Head of caudate nucleus (tissue), 42 donors: ENCODE measurements around the gene SPRR1B.
"Not testable (repeated sequence)": the region's sequence is repeated elsewhere in the genome, so short reads cannot be mapped to it uniquely, and the experiment has no call there.

Experiments
- DNase-seq, 42 donors: peaks; one replicate each; pipeline versions ENCODE4 v3.0.0 to v3.0.0-alpha.2; 2020 to 2021; ENCODE audit warnings: mixed read lengths in 7 of 42
- intact Hi-C: fragments of 100-400 bp; cut with DNase I; formaldehyde crosslinking; loops from one replicate; pipeline ENCODE4 v1.15.0; 2022

SPRR1B gene

DNA sequence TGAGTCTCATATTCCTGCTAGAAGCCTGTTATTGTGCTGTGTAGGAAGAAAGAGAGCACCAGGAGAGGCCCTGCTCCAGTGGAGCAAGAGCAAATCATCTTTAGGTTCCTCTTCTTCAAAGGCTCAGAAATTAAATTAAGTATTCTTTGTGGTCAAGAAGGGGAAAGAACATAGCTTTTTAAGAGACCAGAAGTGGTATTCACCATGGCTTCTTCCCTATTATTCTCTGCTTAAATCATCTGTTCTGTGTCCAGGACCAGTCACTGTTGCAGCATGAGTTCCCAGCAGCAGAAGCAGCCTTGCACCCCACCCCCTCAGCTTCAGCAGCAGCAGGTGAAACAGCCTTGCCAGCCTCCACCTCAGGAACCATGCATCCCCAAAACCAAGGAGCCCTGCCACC, 1.1 kb downstream of the SPRR1B start:
- DNase-seq: no peak
- intact Hi-C loops: no loop called here

DNA sequence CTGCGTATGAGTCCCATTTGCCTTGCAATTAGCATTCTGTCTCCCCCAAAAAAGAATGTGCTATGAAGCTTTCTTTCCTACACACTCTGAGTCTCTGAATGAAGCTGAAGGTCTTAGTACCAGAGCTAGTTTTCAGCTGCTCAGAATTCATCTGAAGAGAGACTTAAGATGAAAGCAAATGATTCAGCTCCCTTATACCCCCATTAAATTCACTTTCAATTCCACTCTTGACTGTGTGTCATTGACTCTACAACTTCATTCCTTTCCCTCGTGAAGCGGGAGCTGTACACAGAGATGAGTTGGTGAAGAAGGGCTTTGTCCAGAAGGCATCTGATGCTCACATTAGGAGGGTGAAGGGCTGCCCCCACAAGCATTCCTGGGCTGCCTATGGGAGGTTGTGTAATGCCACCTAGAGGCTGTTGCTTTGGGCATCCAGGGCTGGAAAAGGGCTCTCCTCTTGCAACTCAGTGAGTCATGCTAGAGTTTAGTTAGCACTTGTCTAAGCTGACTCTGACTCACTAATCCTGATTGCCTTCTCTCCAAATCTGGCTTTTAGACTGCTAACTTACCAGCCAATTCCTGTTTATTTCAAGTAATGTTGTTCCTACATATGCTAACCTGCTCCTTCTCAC, 1.8 kb downstream of the SPRR1B start:
- intact Hi-C loops: no loop called here
- peak in 33 of 42 donors; percentile 6 to 81 (median 32) for DNase-seq

DNA sequence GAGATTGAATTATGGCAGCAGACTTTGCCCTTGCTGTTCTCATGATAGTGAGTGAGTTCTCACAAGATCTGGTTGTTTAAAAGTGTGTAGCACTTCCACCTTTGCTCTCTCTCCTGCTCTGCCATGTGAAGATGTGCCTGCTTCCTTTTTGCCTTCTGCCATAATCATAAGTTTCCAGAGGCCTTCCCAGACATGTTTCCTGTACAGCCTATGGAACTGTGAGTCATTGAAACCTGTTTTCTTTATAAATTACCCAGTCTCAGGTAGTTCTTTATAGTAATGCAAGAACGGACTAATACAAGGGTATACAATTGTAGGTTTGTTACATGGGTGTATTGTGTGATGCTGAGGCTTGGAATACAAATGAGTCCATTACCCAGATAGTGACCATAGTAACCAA, 4.2 kb downstream of the SPRR1B start:
- intact Hi-C loops: no loop called here
- no peak for DNase-seq

DNA sequence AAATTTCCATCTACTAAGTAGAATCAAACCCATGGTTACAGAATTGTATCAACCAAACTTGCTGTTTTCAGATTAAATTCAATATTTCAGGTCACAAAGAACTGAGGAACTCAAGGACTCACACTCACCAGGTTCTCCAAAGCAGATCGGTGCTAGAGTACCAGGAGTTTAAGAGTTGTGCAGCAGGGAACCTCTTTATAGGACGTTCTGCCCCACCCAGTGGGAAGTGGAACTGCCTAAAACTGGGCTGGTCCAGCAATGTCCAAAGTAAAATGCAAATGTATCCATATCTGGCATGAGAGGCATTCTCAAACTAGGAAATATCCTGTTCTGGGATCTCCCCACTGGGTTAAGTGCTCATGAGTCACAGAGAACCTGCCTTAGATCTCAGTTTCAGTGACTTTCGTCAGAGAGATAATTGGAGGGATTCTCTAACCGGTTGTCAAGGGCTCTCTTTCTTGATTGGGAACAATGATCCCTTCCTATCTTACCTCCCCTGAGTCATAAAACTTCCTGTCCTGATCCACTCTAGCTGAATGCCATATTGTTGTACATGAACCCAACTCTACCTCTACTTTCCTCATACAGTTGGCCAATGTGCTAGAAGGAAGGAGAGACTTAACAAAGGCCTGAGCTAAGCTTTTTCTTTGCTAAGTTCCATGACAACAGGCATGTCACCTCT, 10.1 kb downstream of the SPRR1B start, which contains the start of gene SPRR2D:
Gene SPRR2D, minus strand, starts transcription at position 171 of the 682 bp plus-strand sequence. CDS start 774 bp downstream, outside the sequence.
- intact Hi-C loops: no loop called here
- DNase-seq: no peak

DNA sequence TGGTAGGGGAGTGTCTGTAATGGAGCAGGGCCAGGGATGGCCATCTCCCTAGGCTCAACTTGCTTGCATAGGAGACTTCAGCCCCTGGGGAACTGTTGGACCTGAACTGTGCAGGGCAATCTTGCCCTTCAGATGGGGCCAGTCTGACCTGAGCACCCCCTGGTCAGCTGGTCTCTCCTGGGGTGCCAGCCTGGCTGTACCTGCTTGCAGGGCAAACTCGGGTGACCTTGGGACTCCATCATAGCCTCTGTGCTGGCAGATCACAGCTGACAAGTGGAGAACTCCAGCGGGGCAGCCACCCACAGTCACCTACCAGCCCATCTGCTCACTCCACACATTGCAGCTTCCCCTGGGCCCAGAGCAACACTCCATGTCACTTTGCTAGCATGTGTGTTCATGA, 18.2 kb downstream of the SPRR1B start:
- no peak for DNase-seq
- intact Hi-C loops: no loop called here

DNA sequence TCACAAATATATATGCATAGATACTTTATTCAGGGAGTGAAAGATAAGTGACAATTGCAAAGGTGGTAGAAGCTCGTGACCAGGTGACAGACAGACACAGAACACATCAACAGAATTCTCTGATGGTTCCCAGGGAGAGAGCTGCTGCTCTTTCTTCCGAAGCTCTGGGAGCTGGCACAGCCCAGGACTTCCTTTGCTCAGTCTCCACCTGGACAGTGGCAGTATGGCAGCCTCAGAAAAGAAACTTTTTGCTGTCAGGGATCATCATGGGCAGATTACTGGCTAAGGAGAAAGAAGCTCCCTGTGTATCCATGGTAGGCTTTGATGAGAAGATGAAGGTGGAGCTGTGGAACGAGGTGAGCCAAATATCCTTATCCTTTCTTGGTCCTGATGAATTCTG, 25.1 kb downstream of the SPRR1B start:
- DNase-seq, intact Hi-C loops: not testable (repeated sequence)

DNA sequence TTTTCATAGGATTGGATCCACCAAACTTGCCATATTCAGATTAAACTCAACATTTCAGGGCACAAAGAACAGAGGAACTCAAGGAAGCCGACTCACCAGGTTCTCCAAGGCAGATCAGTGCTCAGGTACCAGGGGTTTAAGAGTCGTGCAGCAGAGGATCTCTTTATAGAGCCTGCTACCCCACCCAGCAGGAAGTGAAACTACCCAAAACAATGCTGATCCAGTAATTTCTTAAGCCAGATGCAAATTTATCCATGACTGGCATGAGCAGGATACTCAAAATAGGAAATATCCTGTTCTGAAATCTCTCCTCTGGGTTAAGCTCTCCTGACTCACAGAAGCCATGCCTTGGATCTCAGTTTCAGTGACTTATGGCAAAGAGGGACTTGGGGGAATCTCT, 26.4 kb downstream of the SPRR1B start, which contains the start of gene SPRR2A:
Gene SPRR2A, minus strand, starts transcription at position 138 of the 400 bp plus-strand sequence. CDS start 777 bp downstream, outside the sequence.
- intact Hi-C loops: no loop called here
- DNase-seq: no peak

DNA sequence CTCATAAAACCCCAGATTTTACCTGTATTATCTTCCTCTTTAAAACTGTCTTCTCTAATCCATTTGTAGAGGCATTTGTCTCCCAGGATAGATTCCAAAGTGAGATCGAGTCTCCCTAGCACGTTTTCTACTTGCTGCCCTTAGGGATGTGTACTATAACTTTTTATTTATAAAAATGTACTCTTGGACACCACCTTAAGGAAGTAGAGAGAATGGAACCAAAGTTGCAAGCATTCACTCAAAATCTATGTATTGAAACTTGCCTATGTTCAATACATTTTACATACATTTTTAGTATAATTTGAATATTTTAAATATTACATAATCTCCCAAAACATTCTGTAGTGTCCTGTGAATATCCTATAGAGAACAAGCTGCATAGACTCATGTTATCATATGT, 27.2 kb downstream of the SPRR1B start:
- DNase-seq: no peak
- intact Hi-C loops: no loop called here

DNA sequence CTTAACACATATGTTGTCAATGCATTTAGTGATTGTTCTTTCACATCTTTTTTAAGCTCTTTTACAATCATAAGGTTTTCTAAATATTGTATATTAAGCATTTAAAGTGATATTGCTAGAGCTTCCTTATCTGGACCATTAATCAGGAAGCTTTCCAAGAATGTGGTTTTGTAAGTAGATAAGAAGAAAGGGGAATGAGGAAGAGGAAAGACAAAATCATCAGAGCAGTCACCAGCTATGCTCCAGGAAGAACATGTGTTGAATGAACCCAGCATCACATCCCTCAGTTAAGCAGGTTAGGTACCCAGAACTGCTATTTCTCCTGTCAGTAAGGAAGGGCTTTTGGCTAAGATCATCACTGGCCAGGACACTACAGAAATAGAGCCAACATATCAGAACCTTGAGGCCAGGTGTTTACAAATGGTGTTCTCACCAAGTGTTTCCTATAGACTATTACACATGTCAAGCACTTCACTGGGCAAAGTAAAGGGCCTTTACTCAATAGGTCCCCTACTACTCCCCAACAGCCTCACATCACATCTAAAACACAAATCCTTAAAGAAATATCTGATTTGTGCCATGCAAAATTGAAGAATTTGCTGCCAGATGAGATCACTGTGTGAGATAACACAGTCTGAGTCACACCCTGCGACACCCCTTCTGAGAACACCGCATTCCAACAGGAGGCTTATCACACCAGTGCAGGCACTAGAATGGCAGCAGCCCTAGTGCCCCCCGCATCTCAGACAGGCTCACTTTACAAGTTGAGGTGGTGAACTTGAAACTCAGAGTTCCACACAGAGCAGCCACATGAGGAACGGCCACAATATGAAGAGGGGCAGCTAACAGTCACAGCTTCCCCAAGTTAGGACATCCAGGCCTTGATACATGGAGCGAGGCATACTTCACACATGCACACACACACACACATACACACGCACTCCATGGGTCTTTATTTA, 28.1 kb downstream of the SPRR1B start:
- intact Hi-C loops: no loop called here
- no peak for DNase-seq

DNA sequence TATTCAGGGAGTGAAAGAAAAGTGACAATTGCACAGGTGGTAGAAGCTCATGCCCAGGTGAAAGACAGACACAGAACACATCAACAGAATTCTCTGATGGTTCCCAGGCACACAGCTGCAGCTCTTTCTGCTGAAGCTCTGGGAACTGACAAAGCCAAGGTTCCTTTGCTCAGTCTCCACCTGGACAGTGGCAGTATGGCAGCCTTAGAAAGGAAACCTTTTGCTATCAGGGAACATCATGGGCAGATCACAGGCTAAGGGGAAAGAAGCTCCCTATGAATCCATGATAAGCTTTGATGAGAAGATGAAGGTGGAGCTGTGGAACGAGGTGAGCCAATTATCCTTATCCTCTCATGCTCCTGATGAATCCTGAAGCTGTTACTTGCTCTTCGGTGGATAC, 39.2 kb downstream of the SPRR1B start:
- intact Hi-C loops: no loop called here
- no peak for DNase-seq

DNA sequence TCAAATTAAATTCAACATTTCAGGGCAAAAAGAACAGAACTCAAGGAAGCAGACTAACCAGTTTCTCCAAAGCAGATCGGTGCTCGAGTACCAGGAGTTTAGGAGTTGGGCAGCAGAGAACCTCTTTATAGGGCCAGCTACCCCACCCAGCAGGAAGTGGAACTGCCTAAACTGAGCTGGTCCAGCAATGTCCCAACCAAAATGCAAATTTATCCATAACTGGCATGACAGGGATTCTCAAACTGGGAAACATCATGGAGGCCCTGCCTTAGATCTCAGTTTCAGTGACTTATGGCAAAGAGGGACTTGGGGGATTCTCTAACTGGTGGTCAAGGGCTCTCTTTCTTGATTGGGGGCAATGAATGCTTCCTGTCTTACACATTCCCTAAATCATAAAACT, 40.5 kb downstream of the SPRR1B start, which contains the start of gene SPRR2B:
Gene SPRR2B, minus strand, starts transcription at position 101 of the 400 bp plus-strand sequence. CDS start 772 bp downstream, outside the sequence.
- intact Hi-C loops: no loop called here

DNA sequence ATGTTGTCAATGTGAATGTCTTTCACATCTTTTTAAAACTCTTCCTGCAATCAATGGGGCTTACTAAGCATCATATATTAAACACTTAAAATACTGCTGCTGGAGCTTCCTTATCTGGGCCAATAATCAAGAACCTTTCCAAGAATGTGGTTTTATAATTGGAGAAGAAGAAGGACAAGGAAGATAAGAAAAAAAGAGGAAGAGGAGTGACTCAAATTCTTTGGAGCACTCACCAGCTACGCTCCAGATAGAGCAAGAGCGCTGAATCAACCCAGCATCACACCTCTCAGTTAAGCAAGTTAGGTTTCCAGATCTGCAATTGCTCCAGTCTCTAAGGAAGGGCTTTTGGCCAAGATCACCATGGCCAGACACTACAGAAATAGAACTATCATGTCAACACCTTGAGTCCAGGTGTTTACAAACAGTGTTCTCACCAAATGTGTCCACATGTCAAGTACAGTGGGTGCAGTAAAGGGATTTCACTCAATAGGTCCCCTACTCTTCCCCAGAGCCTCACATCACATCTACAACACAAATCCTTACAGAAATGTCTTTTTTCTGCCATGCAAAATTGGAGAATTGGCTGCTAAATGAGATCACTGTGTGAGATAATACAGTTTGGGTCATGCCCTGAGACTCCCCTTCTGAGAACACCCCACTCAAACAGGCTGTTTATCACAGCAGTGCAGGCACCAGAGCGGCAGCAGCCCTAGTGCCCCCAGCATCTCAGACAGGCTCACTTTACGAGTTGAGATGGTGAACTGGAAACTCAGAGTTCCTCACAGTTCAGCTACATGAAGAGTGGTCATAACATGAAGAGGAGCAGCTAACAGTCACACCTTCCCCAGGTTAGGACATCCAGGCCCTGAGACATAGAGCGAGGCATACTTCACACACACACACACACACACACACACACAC, 42.1 kb downstream of the SPRR1B start:
- intact Hi-C loops: no loop called here
- DNase-seq: no peak

More for the DNA sequence above, 40.5 kb downstream of the SPRR1B start, which contains the start of gene SPRR2B:
- no peak for DNase-seq

DNA sequence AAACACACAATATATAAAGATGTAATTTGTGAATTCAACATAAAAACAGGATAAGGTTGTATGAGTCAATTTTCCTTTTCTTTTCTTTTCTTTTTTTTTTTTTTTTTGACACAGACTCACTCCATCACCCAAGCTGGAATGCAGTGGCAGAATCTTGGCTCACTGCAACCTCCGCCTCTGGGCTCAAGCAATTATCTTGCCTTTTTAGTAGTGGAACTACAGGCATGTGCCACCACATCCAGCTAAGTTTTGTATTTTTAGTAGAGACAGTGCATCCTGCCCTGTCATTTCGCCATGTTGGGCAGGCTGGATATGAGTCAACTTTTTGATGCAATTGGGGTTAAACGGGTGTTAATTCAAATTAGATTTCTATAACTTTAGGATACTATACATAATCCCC, 50.7 kb downstream of the SPRR1B start:
- intact Hi-C loops: no loop called here

More for the DNA sequence above, 50.7 kb downstream of the SPRR1B start:
- no peak for DNase-seq
